MG63 (cell line): Measurements from ENCODE around the gene PTTG1. TPM values are rescaled to one million over a fixed set of nuclear protein-coding genes. Genes with fewer than 3 reads are reported as not detected.

Experiments used
- DNase-seq: peaks from one replicate; pipeline ENCODE4 v3.0.0-alpha.2; 2020
- H3K27me3 ChIP-seq: fragments of 250-450 bp; sonication (Bioruptor Pico); 2 replicates; pipeline ENCODE4 v1.5.1; 2020; ENCODE audit warnings: mild to moderate bottlenecking, moderate library complexity
- H3K36me3 ChIP-seq: fragments of 250-450 bp; sonication (Bioruptor Pico); 2 replicates; pipeline ENCODE4 v1.5.1; 2020; ENCODE audit warnings: mild to moderate bottlenecking, moderate library complexity
- H3K4me3 ChIP-seq: fragments of 250-450 bp; sonication (Bioruptor Pico); 2 replicates; pipeline ENCODE4 v1.5.1; 2020; ENCODE audit warnings: mild to moderate bottlenecking, moderate library complexity
- H3K9me3 ChIP-seq: fragments of 250-450 bp; sonication (Bioruptor Pico); 2 replicates; pipeline ENCODE4 v1.5.1; 2020; ENCODE audit warnings: mild to moderate bottlenecking, moderate library complexity
- total RNA-seq: library from RNA; depleted of rRNA; stranded (reverse); fragments of >200 nt; shearing (Covaris generic); gene quantifications from 2 replicates; pipeline ENCODE4 v1.2.3, GENCODE V29; 2014; ENCODE audit warnings: low replicate concordance; rRNA removed

PTTG1 gene
- total RNA-seq = 567 and 761 TPM in 2 replicates

DNA sequence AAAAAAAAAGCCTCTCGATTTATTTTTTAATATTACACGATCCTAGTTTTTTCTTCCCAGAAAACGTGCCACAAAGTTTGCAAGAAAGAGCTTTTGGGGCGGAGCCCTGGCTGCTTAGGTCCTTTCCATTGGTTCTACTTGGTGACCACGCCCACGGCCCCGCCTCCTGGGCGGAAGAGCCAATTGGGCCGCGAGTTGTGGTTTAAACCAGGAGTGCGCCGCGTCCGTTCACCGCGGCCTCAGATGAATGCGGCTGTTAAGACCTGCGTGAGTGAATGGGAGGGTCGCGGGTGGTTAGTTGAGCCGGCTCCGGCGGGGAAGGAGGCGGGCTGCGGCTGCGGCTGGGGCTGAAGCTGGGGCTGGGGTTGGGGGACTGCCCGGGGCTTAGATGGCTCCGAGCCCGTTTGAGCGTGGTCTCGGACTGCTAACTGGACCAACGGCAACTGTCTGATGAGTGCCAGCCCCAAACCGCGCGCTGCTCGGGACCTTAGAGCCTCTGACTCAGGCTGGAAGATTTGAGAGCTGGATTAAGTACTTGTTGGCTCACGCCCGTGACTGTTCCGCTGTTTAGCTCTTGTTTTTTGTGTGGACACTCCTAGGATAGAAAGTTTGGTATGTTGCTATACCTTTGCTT, at the start of gene PTTG1:
Gene PTTG1 (plus strand): TSS at position 231 of the 634 bp plus-strand sequence. CDS start 458 bp downstream, outside the sequence.
- no peaks in the 10 kb centered on the region for H3K9me3 ChIP-seq
- H3K27me3 ChIP-seq = no peaks in the 10 kb centered on the region
- H3K4me3 ChIP-seq = peak within 1 kb of the TSS; percentile 72
- DNase-seq = peak; percentile 99
- peaks cover 46% of the 10 kb centered on the region for H3K36me3 ChIP-seq

GRCh38 chr5:160375166-160375565, 46.5 kb upstream of the PTTG1 start:
- no peaks in the 10 kb centered on the region for H3K36me3 ChIP-seq
- H3K27me3 ChIP-seq = peaks cover 50% of the 10 kb centered on the region
- no peak for DNase-seq
- no peak overlapping the region for H3K4me3 ChIP-seq
- H3K9me3 ChIP-seq = no peaks in the 10 kb centered on the region

GRCh38 chr5:160375701-160376100, 46.0 kb upstream of the PTTG1 start:
- DNase-seq = no peak
- Histone ChIP-seq H3K4me3 (no peak overlapping the region), H3K9me3 (no peaks in the 10 kb centered on the region), H3K36me3 (no peaks in the 10 kb centered on the region), H3K27me3 (peaks cover 49% of the 10 kb centered on the region)

GRCh38 chr5:160376416-160376815, 45.2 kb upstream of the PTTG1 start:
- no peaks in the 10 kb centered on the region for H3K36me3 ChIP-seq
- no peaks in the 10 kb centered on the region for H3K9me3 ChIP-seq
- H3K27me3 ChIP-seq = peaks cover 47% of the 10 kb centered on the region
- no peak for DNase-seq
- no peak overlapping the region for H3K4me3 ChIP-seq

DNA sequence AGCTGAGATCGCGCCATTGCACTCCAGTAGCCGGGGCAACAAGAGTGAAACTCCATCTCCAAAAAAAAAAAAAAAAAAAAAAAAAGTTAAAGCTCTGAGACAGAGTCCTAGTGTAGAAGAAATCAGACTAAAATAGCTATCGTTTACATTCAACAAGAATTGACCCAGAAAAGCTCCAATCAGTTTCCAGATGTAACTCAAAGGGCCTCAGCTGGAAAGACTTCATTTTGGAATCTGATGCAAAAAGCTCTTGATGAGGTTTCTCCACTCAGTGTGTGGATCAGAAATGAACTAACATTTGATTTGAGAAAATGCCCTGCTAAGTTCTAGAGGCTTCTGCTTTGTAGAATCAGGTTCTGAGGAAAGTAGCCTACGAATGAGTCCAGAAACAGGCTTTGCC, 44.0 kb upstream of the PTTG1 start:
- Histone ChIP-seq H3K4me3 (no peak overlapping the region), H3K27me3 (peaks cover 44% of the 10 kb centered on the region), H3K9me3 (no peaks in the 10 kb centered on the region), H3K36me3 (no peaks in the 10 kb centered on the region)
- DNase-seq = no peak

GRCh38 chr5:160378330-160378729, 43.3 kb upstream of the PTTG1 start:
- Histone ChIP-seq H3K36me3 (no peaks in the 10 kb centered on the region), H3K9me3 (no peaks in the 10 kb centered on the region), H3K27me3 (peaks cover 39% of the 10 kb centered on the region), H3K4me3 (no peak overlapping the region)
- DNase-seq = no peak

GRCh38 chr5:160379511-160379910, 42.1 kb upstream of the PTTG1 start:
- DNase-seq = no peak
- Histone ChIP-seq H3K36me3 (no peaks in the 10 kb centered on the region), H3K4me3 (no peak overlapping the region), H3K27me3 (peaks cover 36% of the 10 kb centered on the region), H3K9me3 (no peaks in the 10 kb centered on the region)

GRCh38 chr5:160380041-160380440, 41.6 kb upstream of the PTTG1 start:
- DNase-seq = no peak

GRCh38 chr5:160382346-160382745, 39.3 kb upstream of the PTTG1 start:
- Histone ChIP-seq H3K36me3 (no peaks in the 10 kb centered on the region), H3K9me3 (peaks cover 2% of the 10 kb centered on the region; the same call in 1 of the 2 replicates)

More at GRCh38 chr5:160380041-160380440, 41.6 kb upstream of the PTTG1 start:
- Histone ChIP-seq H3K4me3 (no peak overlapping the region), H3K27me3 (peaks cover 31% of the 10 kb centered on the region), H3K9me3 (no peaks in the 10 kb centered on the region), H3K36me3 (no peaks in the 10 kb centered on the region)

DNA sequence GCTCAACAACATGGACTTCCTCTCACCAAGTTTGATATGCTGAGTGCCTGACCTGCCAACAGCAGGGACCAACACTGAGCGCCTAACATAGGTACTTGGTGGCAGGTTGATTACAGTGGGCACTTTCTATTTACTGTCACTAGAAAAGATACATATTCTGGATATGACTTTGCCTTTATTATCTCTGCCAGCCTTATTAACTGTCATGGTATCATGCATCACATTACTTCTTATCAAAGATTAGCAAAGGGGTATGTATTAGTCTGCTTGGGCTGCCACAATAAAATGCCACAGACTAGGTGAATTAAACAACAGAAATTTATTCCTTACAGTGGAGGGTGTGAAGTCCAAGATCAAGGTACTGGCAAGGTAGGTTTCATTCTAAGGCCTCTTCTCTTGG, 37.0 kb upstream of the PTTG1 start:
- Histone ChIP-seq H3K36me3 (no peaks in the 10 kb centered on the region), H3K4me3 (no peak overlapping the region), H3K27me3 (peaks cover 4% of the 10 kb centered on the region), H3K9me3 (peaks cover 12% of the 10 kb centered on the region)
- DNase-seq = no peak

More at GRCh38 chr5:160382346-160382745, 39.3 kb upstream of the PTTG1 start:
- DNase-seq = no peak
- H3K4me3 ChIP-seq = no peak overlapping the region
- H3K27me3 ChIP-seq = peaks cover 13% of the 10 kb centered on the region

GRCh38 chr5:160385496-160385895, 36.2 kb upstream of the PTTG1 start:
- Histone ChIP-seq H3K9me3 (peaks cover 12% of the 10 kb centered on the region), H3K36me3 (no peaks in the 10 kb centered on the region), H3K4me3 (no peak overlapping the region), H3K27me3 (peaks cover 4% of the 10 kb centered on the region)
- DNase-seq = no peak

DNA sequence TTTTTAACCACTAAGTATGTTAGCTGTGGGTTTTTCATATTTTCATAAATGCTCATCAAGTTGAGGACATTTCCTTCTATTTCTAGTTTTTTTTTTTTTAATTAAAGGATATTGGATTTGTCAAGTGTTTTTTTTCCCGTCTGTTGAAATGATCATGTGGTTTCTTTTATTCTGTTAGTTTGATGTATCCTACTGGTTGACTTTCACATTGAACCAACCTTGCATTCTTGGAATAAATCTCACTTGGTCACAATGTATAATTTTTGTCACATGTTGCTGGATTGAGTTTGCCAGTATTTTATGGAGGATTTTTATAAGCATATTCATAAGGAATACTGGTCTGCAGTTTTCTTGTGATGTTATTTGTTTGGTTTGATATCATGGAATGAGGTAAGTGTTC, 34.2 kb upstream of the PTTG1 start:
- no peak for DNase-seq
- Histone ChIP-seq H3K4me3 (no peak overlapping the region), H3K9me3 (peaks cover 12% of the 10 kb centered on the region), H3K36me3 (no peaks in the 10 kb centered on the region), H3K27me3 (no peaks in the 10 kb centered on the region; the same call in 1 of the 2 replicates)

- H3K27me3 ChIP-seq = no peaks in the 10 kb centered on the region
- DNase-seq = no peak
- 0 out of 2 replicates have a peak, but pooled peaks cover 2% of the 10 kb centered on the region for H3K36me3 ChIP-seq
- H3K9me3 ChIP-seq = peaks cover 12% of the 10 kb centered on the region
- H3K4me3 ChIP-seq = no peak overlapping the region
Observed at GRCh38 chr5:160390787-160391696, 30.6 kb upstream of the PTTG1 start.

DNA sequence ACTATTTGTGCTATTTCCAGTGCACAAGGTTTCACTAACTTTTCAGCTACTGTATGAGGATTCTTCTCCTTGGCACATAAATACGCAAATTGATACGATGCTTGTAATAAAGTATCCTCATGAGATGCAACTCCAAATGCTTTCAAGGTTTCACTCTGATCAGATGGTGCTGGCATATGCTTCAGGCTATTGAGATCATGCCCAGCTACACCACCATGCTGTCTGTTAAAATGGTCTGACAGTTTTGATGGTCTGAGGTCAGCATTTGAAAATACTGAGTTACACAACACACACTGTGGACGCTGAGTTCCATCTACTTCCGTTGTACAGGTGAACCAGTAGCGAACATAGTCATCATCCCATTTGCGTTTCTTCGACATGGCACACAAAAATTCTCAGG, 26.5 kb upstream of the PTTG1 start:
- no peak for DNase-seq
- Histone ChIP-seq H3K27me3 (no peaks in the 10 kb centered on the region), H3K9me3 (no peaks in the 10 kb centered on the region), H3K4me3 (no peak overlapping the region), H3K36me3 (0 out of 2 replicates have a peak, but pooled peaks cover 2% of the 10 kb centered on the region)

DNA sequence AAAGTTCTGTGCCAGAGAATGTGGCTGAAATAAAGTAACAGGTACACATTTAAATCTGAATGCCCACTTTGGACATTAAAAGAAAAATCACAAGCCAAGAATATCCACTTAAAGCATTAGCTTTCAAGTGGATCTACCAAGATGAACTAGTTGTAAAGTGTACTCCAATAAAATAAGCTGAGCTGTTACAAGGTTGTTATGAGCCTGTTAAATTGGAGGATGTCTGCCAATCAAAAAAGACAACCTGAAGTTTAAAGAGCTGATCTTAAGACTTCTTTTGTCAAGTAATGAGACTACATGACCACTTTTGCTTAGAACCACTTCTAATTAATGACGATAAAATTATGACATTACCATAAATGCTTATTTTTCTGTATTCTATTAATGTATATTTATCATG, 24.2 kb upstream of the PTTG1 start:
- H3K36me3 ChIP-seq = peaks cover 15% of the 10 kb centered on the region
- no peaks in the 10 kb centered on the region for H3K27me3 ChIP-seq
- DNase-seq = no peak
- H3K4me3 ChIP-seq = no peak overlapping the region
- H3K9me3 ChIP-seq = no peaks in the 10 kb centered on the region

- no peaks in the 10 kb centered on the region for H3K27me3 ChIP-seq
Observed at GRCh38 chr5:160398806-160399205, 22.8 kb upstream of the PTTG1 start.

More at GRCh38 chr5:160398806-160399205, 22.8 kb upstream of the PTTG1 start:
- DNase-seq = no peak
- Histone ChIP-seq H3K36me3 (peaks cover 26% of the 10 kb centered on the region), H3K4me3 (peak overlapping the region; percentile 70), H3K9me3 (no peaks in the 10 kb centered on the region)
